HepG2 (cell line): ENCODE measurements around the gene ALDH9A1.

Experiments
- CEBPB ChIP-seq: IDR thresholded peaks from 2 replicates; pipeline ENCODE4 v1.6.1; 2011; ENCODE audit warnings: low read depth, low read length, improper control_type of control experiment, borderline replicate concordance
- CTCF ChIP-seq: sonication (generic); formaldehyde crosslinking; IDR thresholded peaks from 2 replicates; pipeline ENCODE4 v1.5.0; 2020; ENCODE audit warnings: mild to moderate bottlenecking, missing genetic modification reagents, moderate library complexity
- ELF3 ChIP-seq: IDR thresholded peaks from 2 replicates; pipeline ENCODE4 v1.6.1; 2016; ENCODE audit warnings: missing genetic modification reagents, missing compliant biosample characterization
- MLX ChIP-seq: IDR thresholded peaks from 2 replicates; pipeline ENCODE4 v1.6.1; 2016
- UBTF ChIP-seq: sonication (generic); formaldehyde crosslinking; IDR thresholded peaks from 2 replicates; pipeline ENCODE4 v1.4.0; 2020; ENCODE audit warnings: mild to moderate bottlenecking, missing genetic modification reagents
- USF2 ChIP-seq, 2 experiments: sonication (generic) in 1 of 2; formaldehyde crosslinking in 1 of 2; IDR thresholded peaks; 2 replicates each; pipeline versions ENCODE4 v1.5.1 to v1.6.1; 2011 to 2020; ENCODE audit warnings: borderline replicate concordance in 1 of 2, low read depth in 1 of 2, low read length in 1 of 2, mild to moderate bottlenecking in 1 of 2, missing genetic modification reagents in 1 of 2, moderate library complexity in 1 of 2
- XBP1 ChIP-seq: sonication (generic); formaldehyde crosslinking; IDR thresholded peaks from 2 replicates; pipeline ENCODE4 v1.5.0; 2020; ENCODE audit warnings: missing genetic modification reagents
- ZBTB7A ChIP-seq: sonication (generic); formaldehyde crosslinking; IDR thresholded peaks from 2 replicates; pipeline ENCODE4 v1.8.0; 2022; ENCODE audit warnings: mild to moderate bottlenecking, missing genetic modification reagents
- ZNF704 ChIP-seq: sonication (generic); formaldehyde crosslinking; IDR thresholded peaks from 2 replicates; pipeline ENCODE4 v1.8.1; 2023; ENCODE audit warnings: mild to moderate bottlenecking, inconsistent platforms, moderate library complexity, missing genetic modification reagents, borderline replicate concordance

- TF ChIP-seq USF2 (IDR thresholded peaks at IDR 0.05; ENCODE audit: low read depth, low read length), result no peak
- TF ChIP-seq USF2 (CRISPR knock-in tag; IDR thresholded peaks at IDR 0.05; ENCODE audit: borderline replicate concordance), result no peak
- TF ChIP-seq XBP1 (CRISPR knock-in tag), result no peak
- no peak for TF ChIP-seq CEBPB
- no peak for TF ChIP-seq MLX
- TF ChIP-seq UBTF (CRISPR knock-in tag), result no peak
- no peak for TF ChIP-seq ELF3 (CRISPR knock-in tag)
- no peak for TF ChIP-seq CTCF (CRISPR knock-in tag)
- no peak for TF ChIP-seq ZBTB7A (CRISPR knock-in tag)
- no peak for TF ChIP-seq ZNF704 (CRISPR knock-in tag)
These were observed 27.8 kb upstream of the ALDH9A1 start for GRCh38 chr1:165726169-165726568.
